Peyer's patch (tissue), 4 donors: ENCODE measurements around the gene FAT4.

Source experiments
- POLR2A ChIP-seq, 2 donors: fragments of 450-650 bp; IDR thresholded peaks; one replicate each; pipeline ENCODE4 v1.5.1; 2017; ENCODE audit warnings: antibody characterized with exemption in 2 of 2, mild to moderate bottlenecking in 2 of 2, moderate library complexity in 2 of 2
- TF ChIP-seq, protein P1 (sequence below), 6 experiments: fragments of 450-650 bp in 4 of 6; fragments of 200-600 bp in 2 of 6; sonication (generic) in 1 of 6; IDR thresholded peaks; one replicate each; pipeline ENCODE4 v1.5.1; 2017 to 2019; ENCODE audit warnings: antibody characterized with exemption in 6 of 6, mild to moderate bottlenecking in 3 of 6, moderate library complexity in 1 of 6

DNA sequence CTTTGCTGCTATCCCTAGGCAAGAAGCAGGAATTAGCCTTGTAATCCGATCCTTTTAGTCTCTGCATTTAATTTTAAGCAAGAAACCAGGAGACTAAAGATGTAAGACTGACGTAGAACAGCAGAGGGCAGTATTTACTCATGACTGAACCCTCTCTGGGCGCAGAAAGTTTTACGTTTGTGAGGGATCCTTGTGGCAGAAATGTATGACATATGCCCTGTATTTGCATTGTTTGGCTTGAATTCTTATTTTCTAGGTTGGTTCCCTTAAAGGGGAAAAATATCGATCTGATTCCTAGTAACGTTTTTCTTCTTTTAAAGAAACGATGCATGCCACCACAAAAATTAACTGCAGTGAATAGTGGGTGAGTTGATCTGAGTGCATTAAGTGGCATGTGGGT is 1.3 kb upstream of the FAT4 start:
- no peak for TF ChIP-seq POLR2A (IDR thresholded peaks at IDR 0.05)
- TF ChIP-seq, protein P1, sequence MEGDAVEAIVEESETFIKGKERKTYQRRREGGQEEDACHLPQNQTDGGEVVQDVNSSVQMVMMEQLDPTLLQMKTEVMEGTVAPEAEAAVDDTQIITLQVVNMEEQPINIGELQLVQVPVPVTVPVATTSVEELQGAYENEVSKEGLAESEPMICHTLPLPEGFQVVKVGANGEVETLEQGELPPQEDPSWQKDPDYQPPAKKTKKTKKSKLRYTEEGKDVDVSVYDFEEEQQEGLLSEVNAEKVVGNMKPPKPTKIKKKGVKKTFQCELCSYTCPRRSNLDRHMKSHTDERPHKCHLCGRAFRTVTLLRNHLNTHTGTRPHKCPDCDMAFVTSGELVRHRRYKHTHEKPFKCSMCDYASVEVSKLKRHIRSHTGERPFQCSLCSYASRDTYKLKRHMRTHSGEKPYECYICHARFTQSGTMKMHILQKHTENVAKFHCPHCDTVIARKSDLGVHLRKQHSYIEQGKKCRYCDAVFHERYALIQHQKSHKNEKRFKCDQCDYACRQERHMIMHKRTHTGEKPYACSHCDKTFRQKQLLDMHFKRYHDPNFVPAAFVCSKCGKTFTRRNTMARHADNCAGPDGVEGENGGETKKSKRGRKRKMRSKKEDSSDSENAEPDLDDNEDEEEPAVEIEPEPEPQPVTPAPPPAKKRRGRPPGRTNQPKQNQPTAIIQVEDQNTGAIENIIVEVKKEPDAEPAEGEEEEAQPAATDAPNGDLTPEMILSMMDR (IDR thresholded peaks at IDR 0.05) = peak in 5 of 6 experiments; percentile 49 to 81 (median 73)
